CD4-positive, alpha-beta T cell treated with Interleukin-2 at 100 ng/mL for 4 hours (primary cell): Measurements from ENCODE around the gene OR4K14.
"Not testable (repeated sequence)": the region's sequence is repeated elsewhere in the genome, so short reads cannot be mapped to it uniquely, and the experiment has no call there.

ENCODE experiments used
- DNase-seq: peaks from one replicate; pipeline ENCODE4 v3.0.0-alpha.2; 2020; ENCODE audit warnings: low spot score

OR4K14 gene, protein sequence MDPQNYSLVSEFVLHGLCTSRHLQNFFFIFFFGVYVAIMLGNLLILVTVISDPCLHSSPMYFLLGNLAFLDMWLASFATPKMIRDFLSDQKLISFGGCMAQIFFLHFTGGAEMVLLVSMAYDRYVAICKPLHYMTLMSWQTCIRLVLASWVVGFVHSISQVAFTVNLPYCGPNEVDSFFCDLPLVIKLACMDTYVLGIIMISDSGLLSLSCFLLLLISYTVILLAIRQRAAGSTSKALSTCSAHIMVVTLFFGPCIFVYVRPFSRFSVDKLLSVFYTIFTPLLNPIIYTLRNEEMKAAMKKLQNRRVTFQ

DNA sequence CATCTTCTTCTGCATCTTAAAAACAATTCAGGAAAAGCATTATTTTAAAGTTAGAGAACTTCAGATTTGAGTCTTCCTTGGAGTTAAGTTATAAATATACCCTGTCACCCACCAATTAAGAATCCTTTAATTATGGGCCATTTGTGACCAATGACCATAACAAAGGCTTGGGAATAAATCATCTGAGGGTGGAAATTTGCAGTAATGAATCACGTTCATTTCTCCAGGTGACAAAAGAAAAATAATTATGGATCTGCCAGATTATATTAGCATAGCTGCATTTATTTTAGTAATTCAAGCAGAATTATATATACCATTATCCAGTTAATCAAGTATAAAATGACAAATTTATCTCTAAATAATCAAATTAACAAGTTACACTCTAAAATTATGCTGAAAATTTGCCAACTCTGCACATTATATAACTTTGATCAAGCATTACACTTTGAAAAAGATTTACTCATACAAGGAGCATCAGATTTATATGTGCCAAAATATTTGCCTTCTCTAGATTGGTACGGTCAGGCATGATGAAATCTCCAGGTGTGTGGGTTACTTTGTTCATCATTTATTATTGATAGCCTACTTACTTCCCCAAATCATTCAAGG, at the start of gene OR4K14:
OR4K14 (minus strand) TSS at position 51 of the 609 bp plus-strand sequence. CDS start 4,114 bp downstream, outside the sequence.
- no peak for DNase-seq

DNA sequence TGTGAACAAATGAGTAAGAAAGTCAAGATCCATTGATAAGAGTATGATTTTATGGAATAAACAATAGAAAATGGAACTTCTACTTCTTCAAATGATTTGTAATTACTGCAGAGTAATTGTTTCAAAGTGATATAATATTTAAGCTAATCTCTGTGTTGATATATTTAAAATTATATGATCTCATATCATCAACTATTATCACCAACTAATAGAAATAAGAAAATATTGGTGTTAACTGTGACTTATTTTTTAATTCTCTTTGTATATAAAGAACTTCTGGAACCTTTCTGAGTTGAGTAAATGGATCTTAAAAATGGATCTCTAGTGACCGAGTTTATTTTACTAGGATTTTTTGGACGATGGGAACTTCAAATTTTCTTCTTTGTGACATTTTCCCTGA, 40.6 kb upstream of the OR4K14 start, which contains the start of gene OR4L1:
OR4L1 (plus strand) TSS at position 301 of the 400 bp plus-strand sequence; CDS start at position 301, 0 bp downstream.
- no peak for DNase-seq

DNA sequence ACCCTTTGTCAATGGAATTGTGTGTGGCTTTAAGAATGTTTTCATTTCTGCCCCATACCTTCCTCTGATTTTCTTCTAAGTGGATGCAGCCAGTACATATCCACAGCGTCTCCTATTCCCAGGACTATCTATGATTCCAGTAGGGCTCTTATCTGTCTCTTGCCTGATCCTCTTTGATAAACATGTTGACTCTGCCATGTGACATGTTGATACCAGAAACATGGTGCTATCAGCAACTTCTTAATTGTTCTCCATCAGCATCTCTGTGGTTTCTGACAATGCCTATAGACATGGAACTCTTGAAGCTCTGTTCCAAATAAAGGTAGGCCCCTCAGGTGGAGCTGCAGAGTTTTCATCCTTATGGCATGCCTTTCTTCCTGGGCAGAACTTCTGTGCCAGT, 29.1 kb upstream of the OR4K14 start:
- DNase-seq = no peak

DNA sequence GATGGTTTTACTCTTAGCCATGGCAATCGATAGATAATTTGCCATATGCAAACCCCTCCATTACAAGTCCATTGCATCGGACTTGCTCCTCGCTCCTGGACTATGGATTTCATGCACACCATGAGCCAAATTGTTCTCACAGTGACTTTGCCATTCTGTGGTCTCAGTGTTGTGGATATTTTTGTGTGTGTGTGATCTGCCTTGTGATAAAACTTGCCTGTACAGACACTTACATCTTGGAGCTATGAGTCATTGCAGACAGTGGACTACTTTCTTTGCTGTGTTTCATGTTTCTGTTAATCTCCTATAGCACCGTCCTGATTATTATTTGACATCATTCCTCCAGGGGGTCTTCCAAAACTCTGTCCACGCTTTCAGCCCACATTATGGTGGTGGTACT, 25.1 kb upstream of the OR4K14 start:
- no peak for DNase-seq

DNA sequence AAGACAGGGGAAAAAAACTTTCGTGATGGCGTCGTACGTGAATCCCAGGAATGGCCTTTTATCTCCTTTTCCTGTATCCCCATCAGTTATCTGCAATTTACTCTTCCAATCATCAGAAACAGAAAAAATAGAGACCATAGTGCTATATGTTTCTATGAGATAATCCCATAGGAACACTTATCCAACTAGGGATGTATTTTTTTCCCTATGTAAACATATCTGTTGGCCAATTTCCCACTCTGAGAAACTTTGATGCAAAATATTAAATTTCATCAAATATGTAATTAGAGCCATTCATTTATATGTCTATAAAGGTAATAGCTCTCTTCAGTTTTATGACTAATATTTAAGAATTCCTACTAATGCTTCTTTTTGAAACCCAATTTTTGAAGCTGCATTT, 16.8 kb upstream of the OR4K14 start, which contains the start of gene OR4K13:
OR4K13 (minus strand) TSS at position 101 of the 400 bp plus-strand sequence. CDS start 1,280 bp downstream, outside the sequence.
- DNase-seq = no peak

DNA sequence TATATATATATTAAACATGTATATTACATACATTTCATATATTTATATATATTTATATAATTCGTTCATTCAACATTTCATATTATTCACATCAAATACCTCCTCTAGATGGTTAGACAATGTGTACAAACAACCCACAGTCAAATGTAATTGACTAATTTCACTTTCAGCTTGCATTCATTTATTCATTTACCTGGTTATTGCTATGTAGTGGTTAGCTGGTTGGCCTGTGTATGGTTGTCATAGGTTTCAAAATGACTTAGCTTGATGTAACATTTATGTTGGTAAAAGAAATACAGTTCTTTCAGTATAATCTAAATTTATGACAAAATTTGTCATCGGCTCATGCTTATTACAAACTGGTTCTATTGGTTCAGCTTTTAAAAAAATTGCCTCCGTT, 16.3 kb upstream of the OR4K14 start:
- no peak for DNase-seq

DNA sequence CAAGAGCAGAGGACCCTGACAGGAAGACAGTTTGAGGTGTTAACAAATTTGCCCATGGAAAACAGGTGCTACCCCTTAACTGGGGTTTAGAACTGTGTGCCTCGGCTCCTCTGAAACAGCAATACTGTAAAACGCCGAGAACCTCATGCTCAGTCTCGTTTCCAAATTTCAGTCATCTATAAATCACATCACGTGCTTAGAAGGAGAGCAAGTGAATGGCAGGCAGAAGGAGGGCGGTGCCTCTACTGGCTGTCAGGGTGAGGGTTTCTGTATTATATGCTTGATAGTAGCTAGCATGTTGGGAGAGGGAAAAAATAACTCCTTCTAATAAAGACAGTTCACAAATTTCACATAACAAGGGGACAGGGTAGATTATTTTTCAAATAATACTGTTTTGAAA, 12.0 kb upstream of the OR4K14 start:
- DNase-seq = no peak

DNA sequence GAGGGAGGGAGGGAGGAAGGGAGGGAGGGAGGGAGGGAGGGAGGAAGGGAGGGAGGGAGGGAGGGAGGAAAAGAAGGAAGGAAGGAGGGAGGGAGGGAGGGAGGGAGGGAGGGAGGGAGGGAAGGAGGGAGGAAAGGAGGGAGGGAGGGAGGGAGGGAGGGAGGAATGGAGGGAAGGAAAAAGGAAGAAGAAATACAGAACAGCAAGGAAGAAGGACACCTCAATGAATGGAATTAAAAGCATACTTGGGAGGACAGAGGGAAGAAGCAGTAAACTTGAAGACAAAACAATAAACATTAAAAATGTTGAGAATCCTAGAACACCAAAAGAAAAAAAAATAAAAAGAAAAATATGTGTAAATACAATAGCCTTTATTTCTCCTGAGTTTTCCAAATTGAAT, 11.0 kb downstream of the OR4K14 start:
- DNase-seq = no peak

DNA sequence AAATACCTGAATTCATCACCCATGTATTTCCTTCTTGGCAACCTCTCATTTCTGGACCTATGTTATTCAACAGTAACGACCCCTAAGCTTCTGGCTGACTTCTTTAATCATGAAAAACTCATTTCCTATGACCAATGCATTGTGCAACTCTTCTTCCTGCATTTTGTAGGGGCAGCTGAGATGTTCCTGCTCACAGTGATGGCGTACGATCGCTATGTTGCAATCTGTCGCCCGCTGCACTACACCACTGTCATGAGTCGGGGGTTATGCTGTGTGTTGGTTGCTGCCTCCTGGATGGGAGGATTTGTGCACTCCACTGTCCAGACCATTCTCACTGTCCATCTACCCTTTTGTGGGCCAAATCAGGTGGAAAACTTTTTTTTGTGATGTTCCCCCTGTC, 16.8 kb downstream of the OR4K14 start:
- DNase-seq = no peak

DNA sequence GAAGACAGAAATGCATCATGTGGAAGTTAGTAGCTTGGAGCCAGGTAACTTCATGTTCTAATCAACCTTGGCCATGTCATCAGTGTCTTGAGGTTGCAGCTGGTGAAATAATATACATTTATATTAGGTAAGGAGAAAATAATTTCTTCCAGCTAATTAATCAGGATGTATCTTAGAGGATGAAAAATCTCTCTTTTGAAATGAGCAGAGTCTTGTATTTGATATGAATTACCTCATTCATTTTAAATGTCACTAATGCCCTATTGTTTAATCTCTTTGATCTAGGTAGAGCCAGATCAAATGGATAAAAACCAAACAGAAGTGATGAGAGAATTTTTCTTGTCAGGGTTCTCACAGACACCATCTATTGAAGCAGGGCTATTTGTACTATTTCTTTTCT, 17.2 kb downstream of the OR4K14 start, which contains the start of gene OR4Q2:
OR4Q2 (plus strand) TSS at position 301 of the 400 bp plus-strand sequence.
- no peak for DNase-seq

DNA sequence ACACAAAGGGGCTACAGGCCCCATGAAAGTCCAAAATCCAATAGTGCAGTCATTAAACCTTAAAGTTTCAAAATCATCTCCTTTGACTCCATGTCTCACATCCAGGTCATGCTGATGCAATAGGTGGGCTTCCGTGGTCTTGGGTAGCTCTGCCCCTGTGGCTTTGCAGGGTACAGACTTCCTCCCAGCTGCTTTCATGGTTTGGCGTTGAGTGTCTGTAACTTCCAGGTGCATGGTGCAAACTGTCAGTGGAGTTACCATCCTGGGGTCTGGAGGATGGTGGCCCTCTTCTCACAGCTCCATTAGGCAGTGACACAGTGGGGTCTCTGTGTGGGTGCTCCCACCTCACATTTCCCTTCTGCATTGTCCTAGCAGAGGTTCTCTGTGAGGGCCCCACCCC, 25.7 kb downstream of the OR4K14 start:
- DNase-seq = no peak

DNA sequence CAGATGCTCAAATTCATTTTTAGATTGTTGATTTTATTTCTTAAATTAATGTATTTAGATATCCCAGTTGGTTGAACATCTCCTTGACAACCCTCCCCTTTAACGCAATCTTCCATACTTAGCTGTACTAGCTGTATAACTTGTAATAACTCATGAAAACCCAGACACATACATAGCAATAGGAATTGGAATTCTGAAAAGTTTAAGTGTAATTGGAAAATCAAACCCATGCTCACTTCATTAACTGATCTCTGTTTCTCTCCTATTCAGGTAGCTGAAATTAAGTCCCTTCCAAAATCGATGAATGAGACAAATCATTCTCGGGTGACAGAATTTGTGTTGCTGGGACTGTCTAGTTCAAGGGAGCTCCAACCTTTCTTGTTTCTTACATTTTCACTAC, 43.8 kb downstream of the OR4K14 start, which contains the start of gene OR4K15:
OR4K15 (plus strand) TSS at position 301 of the 400 bp plus-strand sequence; CDS start at position 301, 0 bp downstream.
- DNase-seq = no peak

DNA sequence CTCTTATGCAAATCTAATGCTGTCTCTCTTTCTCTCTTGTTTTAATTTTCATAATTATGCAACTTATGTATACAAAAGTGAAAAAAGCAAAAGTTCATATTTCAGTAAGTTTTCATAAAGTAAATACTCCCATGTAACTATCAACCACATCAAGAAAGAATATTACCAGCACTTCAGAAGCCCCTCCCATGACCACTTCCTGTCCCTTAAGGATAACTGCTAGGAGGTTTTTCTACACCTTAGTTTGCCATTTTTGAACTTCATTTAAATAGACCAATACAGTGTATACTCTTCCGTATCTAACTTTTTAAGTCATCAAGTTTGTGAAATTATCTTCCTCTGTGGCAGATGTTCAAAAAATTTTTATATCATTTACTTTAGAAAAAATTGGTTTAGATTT, 44.3 kb downstream of the OR4K14 start:
- peak; percentile 45 for DNase-seq

DNA sequence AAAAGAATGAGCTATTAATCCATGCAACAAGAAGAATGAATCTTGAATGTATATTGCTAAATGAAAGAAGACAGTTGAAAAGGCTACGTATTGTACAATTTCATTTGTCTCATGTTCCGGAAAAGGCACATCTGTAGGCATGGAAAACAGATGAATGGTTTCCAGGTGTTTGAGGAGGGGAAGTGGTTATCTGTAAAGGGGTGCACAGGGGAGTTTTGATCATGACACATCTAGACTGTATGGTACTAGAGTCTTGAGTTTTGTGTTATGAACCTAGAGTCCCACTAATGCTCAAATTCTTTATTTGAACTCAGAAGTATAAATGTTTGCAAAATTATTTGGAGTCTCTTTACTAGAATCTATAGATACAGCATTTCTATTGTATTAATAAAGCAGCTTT, 49.4 kb downstream of the OR4K14 start:
- DNase-seq = not testable (repeated sequence)
